HG02884 (cell line): Measurements from ENCODE around the gene NRL.

ENCODE experiments used
- ATAC-seq: cut with Tn5 transposase; IDR thresholded peaks from one replicate; pipeline ENCODE4 v1.9.1; 2021; ENCODE audit warnings: mild to moderate bottlenecking, moderate library complexity; ENCODE audit not compliant: unreplicated experiment

NRL gene

DNA sequence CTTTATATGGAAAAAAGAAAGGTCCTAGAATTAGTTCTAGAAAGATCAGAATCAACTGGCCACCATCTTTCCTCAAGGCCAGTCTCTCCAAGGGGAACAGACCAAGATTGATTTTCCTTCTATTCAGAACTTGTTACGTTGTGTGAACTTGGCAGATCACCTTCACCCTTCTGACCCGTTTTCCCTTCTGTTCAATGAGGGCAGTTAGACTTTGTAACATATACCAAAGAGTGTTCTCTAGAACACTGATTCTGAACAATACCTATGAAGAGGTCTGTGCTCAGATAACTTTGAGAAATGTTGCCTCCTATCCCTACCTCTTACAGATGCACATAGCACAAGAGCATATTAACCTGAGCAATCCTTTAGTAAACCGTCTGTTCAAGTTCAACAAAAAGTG lies 31.3 kb downstream of the NRL start:
- no peak for ATAC-seq

- ATAC-seq: no peak
These were observed 32.2 kb downstream of the NRL start for GRCh38 chr14:24082411-24083080.

DNA sequence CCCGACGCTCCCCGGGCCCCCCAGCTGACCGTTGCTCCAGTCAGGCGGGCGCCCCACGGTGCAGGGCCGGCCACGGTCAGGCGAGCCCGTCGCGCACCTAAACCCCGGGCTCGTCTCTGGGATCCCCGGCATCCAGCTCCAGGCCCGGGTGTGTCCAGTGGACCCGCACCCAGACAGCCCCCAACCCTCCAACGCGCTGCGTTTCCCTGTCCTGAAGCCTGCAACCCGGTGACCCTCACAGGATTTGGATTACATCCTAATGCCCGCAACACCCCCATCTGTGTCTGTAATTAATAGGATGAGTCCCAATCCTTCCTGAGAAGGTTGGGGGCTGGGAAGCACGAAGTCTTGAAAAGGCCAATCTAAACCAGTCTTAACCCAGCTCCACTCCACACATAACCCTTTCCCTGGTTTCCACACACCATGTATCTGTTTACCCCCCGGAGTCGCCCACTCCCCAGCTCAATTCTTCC lies 33.0 kb downstream of the NRL start:
- no peak for ATAC-seq

GRCh38 chr14:24080888-24081738 lies 33.6 kb downstream of the NRL start:
- peak; percentile 91 for ATAC-seq

DNA sequence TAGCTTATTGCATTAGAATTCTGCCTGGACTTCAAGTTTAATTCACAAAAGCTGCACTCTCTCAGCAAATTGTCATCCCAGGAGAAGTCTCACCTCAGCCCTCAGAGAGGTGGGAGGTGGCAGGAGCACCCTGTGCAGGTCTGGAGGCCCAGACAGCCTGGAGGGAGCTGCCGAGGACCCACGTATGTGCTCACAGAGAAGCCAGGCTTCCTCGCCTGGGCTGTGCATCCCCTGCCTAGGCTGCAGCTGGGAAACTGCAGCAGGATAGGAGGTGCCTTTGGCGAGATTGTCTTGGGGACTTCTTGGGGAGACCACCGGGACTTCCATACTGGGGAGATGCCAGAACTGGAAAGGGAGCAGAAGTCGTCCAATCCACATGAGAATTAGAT lies 34.6 kb downstream of the NRL start:
- no peak for ATAC-seq

GRCh38 chr14:24079491-24080141 lies 35.1 kb downstream of the NRL start:
- no peak for ATAC-seq

DNA sequence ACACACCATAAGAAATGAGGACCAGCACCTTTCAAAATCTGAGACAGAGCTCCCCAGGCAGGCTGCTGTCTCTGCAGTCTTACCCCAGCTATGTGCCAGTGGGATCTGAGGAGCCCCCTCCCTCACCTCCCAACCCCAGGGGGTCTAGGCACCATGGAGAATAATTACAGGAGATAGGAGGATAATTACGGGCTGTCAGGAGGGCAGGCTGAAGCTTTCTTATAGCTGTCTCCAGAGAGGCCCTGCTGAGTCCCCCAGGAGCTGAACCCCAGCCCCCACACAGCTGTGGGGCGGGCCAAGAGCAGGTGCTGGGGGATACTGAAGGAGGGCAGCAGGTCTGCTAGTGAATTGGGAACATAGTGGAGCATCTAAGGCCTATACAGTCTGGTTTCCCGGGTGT lies 36.6 kb downstream of the NRL start:
- ATAC-seq: no peak

DNA sequence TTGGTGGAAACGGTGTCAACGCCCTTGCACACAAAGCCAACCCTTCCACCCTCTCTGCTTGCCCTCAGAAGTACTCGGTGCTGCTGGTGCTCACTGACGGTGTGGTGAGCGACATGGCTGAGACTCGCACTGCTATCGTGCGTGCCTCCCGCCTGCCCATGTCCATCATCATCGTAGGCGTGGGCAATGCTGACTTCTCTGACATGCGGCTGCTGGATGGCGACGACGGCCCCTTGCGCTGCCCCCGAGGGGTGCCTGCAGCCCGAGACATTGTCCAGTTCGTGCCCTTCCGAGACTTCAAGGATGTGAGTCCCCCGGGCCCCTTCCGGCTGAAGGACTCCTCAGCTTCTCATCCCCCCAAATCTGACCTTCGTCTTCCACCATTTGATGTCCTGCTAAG lies 37.7 kb downstream of the NRL start:
- ATAC-seq: no peak

DNA sequence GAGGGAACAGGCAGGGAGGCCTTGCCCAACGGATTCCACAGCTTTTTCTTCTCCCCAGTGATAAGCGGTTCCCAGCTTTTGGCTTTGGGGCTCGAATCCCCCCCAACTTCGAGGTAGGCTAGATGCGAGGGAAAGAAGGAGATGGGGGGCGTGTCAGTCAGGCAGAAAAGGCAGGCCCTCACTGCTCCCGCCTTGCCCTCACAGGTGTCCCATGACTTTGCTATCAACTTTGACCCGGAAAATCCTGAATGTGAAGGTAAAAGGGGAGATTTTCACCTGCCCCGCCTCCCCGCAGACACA lies 38.5 kb downstream of the NRL start:
- ATAC-seq: no peak

DNA sequence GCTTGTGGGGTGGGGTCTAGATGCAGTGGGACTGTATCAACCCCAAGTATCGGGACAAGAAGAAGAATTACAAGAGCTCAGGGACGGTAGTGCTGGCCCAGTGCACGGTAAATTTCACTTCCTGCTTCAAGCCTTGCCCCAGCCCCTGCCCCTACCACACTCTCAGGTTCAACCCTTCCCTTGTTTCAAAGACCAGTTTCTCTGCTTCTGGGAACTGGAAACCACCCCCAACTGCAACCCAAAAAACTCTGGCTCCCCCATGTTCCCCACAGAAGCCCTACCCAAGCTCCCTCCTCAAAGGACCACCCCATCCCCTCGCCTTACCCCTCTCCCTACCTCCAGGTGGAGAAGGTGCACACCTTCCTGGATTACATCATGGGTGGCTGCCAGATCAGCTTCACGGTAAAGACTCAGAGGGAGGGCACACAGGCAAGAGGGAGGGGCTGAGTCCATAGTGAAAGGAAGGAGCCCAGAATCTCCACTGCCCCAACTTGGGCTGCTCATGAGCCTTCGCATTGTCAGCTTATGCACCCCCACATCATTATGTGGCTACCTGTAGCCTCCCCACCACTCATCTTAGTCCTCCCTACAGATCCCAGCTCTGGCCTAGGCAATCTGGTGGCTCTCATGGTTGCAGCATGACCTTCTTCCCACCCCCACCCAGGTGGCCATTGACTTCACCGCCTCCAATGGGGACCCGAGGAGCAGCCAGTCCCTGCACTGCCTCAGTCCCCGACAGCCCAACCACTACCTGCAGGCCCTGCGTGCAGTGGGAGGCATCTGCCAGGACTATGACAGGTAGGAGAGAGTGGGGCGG lies 39.1 kb downstream of the NRL start:
- ATAC-seq: no peak

DNA sequence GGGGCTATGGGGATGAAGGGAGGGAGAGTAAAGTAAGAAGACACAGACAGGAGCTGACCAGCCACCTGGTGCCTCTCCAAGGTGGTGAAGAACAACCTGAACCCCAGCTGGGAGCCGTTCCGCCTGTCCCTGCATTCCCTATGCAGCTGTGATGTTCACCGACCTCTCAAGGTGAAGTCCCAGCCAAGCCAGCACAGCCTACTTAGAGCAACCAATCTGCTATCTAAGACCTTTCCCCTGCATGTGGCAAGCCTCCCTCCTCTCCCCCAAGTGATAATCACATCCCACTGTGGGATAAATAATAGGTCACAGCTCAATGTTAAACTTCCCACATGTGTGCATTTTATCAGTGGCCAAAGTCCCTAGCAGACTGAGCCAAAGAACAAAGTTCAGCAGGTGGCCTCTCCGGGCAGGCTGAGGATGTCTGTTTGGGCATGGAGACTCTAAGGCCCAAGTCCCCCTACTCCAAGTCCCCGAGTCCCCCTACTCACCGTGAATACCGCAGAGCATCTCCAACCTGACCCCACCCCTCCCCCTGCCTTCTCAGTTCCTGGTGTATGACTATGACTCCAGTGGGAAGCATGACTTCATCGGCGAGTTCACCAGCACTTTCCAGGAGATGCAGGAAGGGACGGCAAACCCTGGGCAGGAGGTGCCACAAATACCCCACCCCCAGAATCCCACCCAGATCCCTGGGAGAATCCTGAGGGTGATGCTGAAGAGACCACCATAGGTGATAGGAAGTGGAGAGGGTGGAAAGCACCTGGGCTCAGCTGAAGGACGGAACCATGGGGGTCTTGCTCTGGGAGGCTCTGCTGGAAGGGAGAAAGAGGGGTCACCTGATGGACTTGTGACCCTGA lies 39.9 kb downstream of the NRL start:
- ATAC-seq: no peak

GRCh38 chr14:24072881-24073877 lies 41.6 kb downstream of the NRL start:
- no peak for ATAC-seq

DNA sequence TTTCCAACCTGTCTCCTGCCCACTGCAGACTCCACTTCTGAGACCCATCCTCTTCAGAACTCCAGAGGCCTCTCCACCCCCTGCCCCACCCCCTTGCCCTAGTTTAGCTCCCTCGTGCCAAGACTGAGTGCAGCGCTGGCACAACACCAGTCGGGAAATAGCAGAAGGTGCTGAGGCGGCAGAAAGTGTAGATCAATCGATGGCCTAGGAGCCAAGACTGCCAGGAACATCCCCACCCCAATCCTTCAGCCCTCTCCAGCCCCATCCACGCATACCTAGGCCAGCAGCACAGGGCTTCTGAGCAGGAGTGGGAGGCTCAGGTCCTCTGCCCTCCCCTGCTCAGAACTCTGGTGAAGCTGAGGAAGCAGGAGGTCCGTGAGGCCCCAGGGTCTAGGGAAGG lies 42.3 kb downstream of the NRL start:
- no peak for ATAC-seq

DNA sequence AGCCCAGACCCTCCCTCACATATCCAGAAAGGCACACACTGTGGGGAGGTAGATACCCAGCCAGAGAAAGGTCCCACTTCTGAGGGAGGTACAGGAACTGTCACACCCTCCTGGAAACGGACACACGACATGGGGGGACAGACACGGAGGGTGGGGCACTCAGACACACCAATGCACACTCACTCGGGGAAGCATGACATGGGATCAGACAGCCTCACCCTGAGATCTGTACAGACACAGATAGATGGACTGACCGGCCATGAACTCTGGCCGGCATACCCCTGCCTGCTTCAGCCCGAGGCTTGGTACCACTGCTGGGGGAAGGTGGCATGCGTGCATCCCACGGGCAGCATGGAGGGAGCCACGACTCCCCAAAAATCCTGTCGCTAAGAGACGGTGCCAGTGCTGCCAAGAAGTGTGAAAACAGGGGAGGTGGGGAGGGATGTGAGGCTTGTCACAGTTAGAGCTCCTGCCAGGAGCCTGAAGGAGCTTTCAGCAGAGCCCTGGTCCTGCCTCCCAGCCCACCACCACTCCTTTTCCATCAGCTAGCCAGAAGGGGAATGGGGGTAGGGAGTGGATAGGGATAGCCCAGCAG lies 42.8 kb downstream of the NRL start:
- no peak for ATAC-seq

DNA sequence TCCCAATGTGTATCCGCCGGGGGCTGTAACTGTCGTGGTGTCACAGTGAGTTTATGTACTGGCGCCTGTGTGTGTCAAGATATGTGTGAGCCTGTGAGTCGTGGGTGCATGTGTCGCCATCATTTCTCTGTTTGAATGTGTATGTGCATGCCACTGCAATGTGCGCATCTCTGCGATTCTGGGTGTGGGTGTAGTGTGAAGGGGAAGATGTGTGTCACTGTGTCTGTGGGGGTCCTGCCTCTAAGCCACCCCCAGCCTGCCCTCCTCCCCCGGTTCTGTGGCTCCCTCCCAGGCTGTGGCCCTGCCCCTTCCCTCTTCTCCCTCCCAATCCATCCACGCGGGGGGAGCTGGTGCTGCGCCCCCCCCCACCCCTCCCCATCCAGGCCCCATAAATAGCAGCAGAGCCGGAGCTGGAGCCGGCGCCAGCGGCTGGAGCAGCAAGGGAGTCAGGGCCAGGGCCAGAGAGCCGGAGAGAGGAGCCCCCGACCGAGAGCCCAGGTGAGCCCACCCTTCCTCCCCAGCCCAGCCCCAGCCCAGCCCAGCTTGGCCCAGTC lies 43.5 kb downstream of the NRL start, which contains the start of gene CPNE6:
Gene CPNE6, plus strand, starts transcription at position 419 of the 554 bp plus-strand sequence. CDS start 1,375 bp downstream, outside the sequence.
- no peak for ATAC-seq

DNA sequence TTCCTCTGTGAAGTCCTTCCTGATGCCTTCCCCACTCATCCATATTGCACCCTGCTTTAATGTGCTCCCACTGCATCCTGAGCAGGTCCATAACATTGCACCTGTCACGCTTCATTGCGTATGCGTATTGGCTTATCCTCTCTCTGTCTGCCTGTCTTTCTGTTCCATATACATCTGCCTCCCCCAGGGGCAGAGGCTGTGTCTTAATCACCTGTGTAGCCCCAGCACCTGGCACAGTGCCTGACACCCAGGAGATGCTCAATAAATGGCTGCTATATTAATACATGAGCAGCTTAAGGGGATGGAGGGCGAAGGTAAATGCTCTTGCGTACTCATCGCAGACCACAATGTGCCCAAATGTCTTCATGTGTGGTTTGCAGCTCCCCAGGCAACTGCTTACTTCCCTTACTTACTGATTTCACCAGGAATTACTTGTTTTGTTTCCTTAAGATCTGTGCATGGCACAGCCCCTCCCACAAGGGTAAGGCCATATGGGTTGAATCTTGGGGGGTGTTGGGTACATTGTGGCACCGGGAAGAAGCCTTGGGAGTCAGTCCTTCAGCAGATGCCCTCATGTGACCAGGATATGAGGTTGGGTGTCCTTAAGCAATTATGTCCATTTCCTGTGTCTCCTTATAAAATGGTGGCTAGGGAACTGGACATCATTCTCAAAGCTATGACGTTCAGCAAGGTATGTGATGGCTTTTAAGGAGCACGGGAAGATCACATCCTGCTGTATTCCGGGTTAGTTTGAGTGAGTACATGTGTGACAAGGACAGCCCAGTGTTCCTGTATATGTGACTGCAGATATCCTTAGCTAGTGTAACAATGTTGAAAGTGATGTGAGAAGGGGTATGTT lies 44.2 kb downstream of the NRL start:
- ATAC-seq: no peak

DNA sequence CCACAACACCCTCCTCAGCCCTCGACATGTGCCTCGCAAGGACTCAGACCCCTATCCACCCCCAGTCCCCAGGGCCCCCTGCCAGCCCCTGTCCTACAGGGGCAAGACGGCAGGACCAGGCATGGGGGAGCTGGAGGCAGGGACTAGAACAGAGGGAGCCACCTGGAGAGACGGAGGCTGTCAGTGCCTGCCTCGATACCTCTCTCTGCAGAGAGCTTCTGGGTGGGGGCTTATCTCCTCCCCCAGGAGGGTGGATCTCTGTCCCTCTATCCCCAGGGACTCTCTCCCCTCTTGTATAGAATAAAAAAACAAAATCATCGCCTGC lies 45.4 kb downstream of the NRL start:
- no peak for ATAC-seq
